Fibroblast of mammary gland (primary cell): ENCODE data around the gene MAPK12.

Source experiments
- DNase-seq: peaks from one replicate; pipeline ENCODE4 v3.0.0-alpha.2; 2010; ENCODE audit warnings: low read depth
- H3K4me3 ChIP-seq: 2 replicates; pipeline ENCODE4 v1.5.1; 2011; ENCODE audit warnings: low read depth, mild to moderate bottlenecking, low read length, moderate library complexity; ENCODE audit not compliant: control insufficient read depth
- TF ChIP-seq, protein P1 (sequence below): conservative IDR thresholded peaks from 2 replicates; pipeline ENCODE4 v1.5.1; 2011; ENCODE audit warnings: low read depth, low read length, inconsistent platforms; ENCODE audit not compliant: control insufficient read depth, insufficient read depth

MAPK12 gene

DNA sequence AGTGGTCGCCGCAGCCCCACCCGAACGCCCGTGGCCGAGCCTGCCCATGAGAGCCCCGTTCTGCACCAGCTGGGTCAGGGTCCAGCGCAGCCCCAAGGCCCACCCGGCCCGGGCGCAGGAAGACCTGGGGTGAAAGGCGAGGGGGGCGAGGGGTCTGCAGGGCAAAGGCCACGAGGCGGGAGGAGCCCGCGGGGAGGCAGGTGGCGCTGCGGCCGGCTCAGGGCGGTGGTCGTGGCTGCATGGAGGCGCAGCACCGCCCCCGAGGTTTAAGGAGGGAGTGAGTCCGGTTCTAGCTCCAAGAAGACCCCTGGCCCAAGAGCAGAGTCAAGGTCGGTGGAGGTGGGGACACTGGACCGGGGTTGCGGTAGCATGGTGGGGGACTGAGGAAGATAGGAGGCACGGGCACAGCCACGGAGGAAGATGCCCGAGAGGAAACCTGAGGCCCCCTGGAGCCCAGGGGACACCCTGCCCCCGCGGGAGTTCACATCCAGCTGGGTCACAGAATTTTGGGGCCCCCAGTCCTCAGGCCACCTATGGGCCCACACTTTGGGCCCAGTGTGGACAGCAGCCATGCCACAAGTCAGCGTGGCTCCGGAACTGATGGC lies 9.9 kb downstream of the MAPK12 start:
- DNase-seq, result no peak
- peak overlapping the region; percentile 4 for H3K4me3 ChIP-seq
- TF ChIP-seq, protein P1, sequence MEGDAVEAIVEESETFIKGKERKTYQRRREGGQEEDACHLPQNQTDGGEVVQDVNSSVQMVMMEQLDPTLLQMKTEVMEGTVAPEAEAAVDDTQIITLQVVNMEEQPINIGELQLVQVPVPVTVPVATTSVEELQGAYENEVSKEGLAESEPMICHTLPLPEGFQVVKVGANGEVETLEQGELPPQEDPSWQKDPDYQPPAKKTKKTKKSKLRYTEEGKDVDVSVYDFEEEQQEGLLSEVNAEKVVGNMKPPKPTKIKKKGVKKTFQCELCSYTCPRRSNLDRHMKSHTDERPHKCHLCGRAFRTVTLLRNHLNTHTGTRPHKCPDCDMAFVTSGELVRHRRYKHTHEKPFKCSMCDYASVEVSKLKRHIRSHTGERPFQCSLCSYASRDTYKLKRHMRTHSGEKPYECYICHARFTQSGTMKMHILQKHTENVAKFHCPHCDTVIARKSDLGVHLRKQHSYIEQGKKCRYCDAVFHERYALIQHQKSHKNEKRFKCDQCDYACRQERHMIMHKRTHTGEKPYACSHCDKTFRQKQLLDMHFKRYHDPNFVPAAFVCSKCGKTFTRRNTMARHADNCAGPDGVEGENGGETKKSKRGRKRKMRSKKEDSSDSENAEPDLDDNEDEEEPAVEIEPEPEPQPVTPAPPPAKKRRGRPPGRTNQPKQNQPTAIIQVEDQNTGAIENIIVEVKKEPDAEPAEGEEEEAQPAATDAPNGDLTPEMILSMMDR, result no peak

DNA sequence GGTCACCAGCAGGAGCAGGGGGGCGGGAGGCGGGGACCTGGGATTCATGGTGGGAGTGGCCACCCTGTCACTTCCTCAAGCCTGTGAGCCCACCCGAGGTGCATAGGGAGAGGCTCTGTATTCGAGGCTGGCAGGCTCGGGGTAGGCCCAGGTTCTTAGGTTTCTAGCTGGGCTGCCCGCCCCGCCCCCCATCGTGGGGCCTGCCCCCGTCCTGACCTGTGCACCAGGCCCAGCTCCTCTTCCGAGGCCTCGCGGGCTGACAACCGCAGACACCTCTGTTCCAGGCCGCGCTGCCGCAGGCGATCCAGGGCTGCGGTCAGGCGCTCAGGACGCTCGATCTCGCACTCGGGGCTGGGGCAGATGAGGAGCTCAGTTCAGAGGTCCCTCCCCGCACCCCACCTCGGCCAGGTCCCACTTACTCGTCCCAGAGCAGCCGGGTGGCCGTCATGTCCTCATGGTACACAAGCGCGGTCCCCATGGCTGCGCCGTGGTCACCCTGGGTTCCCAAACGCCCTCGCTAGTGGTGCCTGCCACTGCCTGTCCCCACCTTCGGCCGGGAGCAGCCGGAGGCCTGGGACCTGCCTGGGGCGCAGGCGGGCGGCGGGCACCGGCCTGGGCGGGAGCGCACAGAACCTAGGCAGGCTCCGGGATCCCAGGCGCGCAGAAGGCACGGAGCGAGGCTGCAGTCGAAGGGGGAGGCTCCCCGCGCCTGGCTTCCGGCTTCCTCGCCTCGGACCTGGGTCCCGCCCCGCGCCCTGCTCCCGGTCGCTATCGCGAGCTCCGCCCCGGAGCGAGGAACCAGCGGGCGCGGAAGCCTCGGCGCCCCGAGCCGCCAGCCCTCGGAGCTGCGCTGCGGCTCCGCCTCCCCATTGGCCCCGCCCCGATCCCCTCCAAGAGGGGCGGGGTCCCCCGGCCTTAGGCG lies 10.7 kb downstream of the MAPK12 start, which contains the start of gene HDAC10:
HDAC10 (minus strand) TSS at position 711 of the 922 bp plus-strand sequence; CDS start at position 478, 233 bp downstream.
- TF ChIP-seq, protein P1, result no peak
- H3K4me3 ChIP-seq, result peak within 1 kb of the TSS; percentile 66
- DNase-seq, result peak; percentile 69

DNA sequence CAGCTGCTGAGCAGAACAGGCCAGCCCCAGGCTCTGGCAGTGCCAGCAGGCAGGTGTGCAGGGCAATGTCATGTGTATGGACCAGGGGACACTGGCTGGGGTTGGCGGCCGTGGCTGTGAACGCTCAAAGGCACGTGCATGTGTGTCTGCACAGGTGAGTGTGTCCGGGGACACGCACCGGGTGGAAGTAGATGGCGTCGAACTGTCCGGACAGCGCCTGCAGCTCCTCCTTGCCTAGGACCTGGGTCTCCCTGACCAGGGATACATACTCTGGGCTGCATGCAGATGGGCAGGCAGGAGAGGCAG lies 11.3 kb downstream of the MAPK12 start:
- peak overlapping the region; percentile 66 for H3K4me3 ChIP-seq
- DNase-seq, result no peak
- TF ChIP-seq, protein P1, result no peak

DNA sequence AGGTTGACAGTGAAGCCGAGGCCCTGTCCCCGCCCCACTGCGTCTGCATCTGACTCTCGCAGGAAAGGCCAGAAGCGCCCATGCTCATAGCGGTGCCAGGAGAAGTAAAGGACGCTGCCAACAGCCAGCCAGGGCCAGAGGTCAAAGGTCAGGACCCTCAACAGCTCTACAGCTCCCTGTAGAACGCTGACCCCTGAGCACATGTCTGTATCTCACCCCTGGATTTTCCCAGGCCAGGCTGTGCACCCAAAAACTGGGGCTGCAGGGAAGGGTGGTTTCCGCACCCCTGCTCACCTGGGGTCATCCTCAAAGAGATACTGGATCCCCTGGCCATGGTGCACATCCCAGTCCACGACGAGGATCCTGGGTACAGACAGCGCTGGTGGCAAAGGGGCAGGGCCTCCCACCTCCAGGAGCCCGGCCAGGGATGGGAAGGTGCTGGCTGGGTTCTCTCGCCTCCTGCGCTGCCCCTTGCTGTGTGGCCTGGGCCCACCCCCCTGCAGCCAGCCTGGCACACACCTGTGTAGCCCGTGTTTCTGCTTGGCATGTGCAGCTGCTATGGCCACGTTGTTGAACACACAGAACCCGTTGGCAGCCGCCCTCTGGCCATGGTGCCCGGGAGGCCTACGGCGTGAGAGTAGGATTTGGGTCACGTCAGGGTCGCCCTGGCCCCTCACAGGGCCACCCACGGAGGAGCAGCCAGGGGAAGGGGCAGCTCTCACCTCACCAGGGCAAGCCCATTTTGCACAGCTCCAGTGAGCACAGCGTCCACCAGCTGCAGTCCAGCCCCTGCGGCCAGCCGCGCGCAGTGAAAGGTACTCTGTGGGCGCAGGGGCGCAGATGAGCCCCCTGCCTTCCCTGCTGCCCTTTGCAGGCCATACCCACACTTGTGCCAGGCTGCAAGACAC lies 11.9 kb downstream of the MAPK12 start:
- TF ChIP-seq, protein P1, result no peak
- H3K4me3 ChIP-seq, result no peak overlapping the region
- DNase-seq, result no peak

- H3K4me3 ChIP-seq, result no peak overlapping the region
- TF ChIP-seq, protein P1, result no peak
- DNase-seq, result no peak
Observed at GRCh38 chr22:50248196-50249081, 13.0 kb downstream of the MAPK12 start.
